ENCODE measurements around the gene TTC9B.
"Not testable (repeated sequence)": the region's sequence is repeated elsewhere in the genome, so short reads cannot be mapped to it uniquely, and the experiment has no call there.

Gene TTC9B

GRCh38 chr19:40221858-40222619 lies 3.9 kb upstream of the TTC9B start:
- TF ChIP-seq POLR2A (IDR thresholded peaks at IDR 0.05; ENCODE audit: low read length), result no peak
- no peak for TF ChIP-seq GATA1 (IDR thresholded peaks at IDR 0.05; ENCODE audit: low read depth, low read length)
- DNase-seq, result peak; percentile 86 to 90

DNA sequence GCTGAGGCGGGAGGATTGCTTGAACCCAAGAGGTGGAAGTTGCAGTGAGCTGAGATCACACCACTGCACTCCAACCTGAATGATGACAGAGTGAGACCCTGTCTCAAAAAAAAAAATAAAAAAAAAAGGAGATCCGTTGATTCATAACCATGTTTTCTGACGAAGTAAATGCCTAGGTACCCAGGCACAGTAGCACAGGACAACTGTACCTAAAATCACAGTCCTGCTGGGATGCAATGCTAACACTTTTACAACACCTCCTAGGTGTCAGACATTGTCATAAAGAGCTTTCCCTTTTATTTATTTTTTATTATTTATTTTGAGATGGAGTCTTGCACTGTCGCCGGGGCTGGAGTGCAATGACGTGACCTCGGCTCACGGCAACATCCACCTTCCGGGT lies 2.5 kb upstream of the TTC9B start:
- TF ChIP-seq POLR2A (IDR thresholded peaks at IDR 0.05; ENCODE audit: low read length) (no peak), GATA1 (IDR thresholded peaks at IDR 0.05; ENCODE audit: low read depth, low read length) (no peak)
- DNase-seq, result no peak

DNA sequence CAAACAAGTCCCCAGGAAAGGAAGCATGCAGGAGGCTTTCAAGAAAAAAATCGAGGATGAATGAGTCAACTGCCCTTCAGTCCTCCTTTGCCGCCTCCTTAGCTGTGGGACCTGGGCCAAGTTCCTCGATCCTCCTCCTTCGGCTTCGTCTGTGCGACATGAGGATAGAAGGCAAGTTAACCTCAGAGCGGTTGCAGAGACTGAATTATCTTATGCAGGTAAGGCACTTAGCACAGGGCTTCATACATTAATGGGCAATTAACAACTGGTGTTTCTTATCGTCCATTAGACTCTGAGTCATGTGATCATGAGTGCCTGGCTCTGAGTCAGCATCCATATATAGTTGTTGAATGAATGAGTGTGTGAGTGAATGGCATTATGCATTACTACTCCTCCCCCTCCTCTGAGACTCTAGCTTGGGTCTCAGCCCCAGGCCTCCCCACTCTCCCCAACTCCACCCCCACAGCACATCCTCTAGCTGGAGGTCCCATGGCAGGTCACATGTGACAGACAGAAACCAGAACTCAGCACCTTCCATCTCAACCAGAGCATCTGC lies 1.6 kb upstream of the TTC9B start:
- peak; percentile 35 to 79 for DNase-seq
- no peak for TF ChIP-seq POLR2A (IDR thresholded peaks at IDR 0.05; ENCODE audit: low read length)
- TF ChIP-seq GATA1 (IDR thresholded peaks at IDR 0.05; ENCODE audit: low read depth, low read length), result no peak

DNA sequence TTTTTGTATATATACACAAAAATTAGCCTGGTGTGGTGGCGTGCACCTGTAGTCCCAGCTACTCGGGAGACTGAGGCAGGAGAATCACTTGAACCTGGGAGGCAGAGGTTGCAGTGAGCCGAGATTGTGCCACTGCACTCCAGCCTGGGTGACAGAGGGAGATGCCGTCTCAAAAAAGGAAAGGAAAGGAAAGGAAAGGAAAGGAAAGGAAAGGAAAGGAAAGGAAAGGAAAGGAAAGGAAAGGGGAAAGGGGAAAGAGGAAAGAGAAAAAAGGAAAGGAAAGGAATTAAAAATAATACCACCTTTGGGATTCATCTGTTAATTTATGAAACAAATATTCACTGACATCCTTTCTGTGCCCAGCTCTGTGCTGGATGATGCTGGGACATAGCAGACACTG lies 845 bp upstream of the TTC9B start:
- not testable (repeated sequence) for DNase-seq

DNA sequence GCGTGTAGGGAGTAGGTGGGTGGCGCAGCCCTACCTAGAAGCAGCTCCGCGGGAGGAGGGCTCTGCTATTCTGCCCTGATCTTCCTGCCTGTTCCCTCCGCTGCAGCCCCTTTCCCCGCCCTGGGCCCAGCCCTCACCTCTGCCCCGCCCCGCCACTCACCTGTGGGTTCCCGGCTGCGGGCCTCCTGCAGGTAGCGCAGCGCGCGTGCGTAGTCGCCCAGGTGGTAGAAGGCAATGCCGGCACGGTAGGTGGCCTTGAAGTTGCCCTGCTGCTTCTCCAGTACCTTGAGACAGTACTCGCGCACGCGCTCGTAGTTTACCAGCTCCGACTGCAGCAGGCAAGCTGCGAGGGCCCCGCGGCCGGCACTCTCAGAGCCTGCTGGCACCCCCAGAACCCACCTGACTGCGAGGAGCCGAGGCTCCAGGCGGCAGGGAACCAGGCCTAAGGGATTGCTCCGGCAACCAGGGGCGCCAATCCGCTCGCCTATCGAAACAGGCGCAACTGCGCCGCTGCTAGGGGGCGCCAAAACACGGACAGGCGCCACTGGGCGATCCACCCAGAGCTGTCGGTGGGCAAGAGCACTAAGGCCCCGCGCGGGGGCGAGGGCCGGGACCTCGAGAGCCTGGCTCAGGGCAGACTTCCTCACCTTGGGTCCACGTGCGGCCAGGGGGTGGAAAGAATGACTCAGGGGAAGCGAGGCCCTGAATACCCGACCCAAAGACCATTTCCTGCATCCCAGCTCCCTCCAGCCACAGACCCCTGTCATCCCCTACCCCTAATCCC lies 965 bp downstream of the TTC9B start:
- TF ChIP-seq GATA1 (IDR thresholded peaks at IDR 0.05; ENCODE audit: low read depth, low read length) (no peak), POLR2A (IDR thresholded peaks at IDR 0.05; ENCODE audit: low read length) (no peak)
- DNase-seq, result peak; percentile 48 to 66

DNA sequence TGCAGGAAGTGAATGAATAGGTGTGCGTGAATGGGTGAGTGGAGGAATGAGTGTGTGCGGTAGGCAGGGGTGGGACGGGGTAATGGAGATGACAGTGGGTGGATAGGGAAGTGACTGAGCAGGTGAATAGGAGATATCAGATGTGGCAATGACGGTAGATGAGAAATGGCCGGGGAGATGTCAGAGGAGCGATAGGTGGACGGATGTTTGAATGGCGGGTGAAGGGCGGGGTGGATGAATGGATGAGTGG lies 1.5 kb downstream of the TTC9B start:
- no peak for DNase-seq
- no peak for TF ChIP-seq GATA1 (IDR thresholded peaks at IDR 0.05; ENCODE audit: low read depth, low read length)
- no peak for TF ChIP-seq POLR2A (IDR thresholded peaks at IDR 0.05; ENCODE audit: low read length)

- no peak for DNase-seq
- TF ChIP-seq GATA1 (IDR thresholded peaks at IDR 0.05; ENCODE audit: low read depth, low read length), result no peak
- no peak for TF ChIP-seq POLR2A (IDR thresholded peaks at IDR 0.05; ENCODE audit: low read length)
Observed at GRCh38 chr19:40216013-40216776, 2.0 kb downstream of the TTC9B start.

DNA sequence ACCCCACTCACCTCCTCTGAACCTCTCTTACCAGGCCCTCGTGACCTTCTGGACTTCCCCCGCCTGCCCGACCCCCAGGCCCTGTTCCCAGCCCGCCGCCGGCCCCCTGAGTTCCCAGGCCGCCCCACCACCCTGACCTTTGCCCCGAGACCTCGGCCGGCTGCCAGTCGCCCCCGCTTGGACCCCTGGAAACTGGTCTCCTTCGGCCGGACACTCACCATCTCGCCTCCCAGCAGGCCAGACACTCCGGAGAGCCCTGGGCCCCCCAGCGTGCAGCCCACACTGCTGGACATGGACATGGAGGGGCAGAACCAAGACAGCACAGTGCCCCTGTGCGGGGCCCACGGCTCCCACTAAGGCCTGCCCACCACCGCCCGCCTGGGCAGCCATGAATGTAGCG lies 3.2 kb downstream of the TTC9B start:
- no peak for TF ChIP-seq POLR2A (IDR thresholded peaks at IDR 0.05; ENCODE audit: low read length)
- TF ChIP-seq GATA1 (IDR thresholded peaks at IDR 0.05; ENCODE audit: low read depth, low read length), result no peak
- DNase-seq, result no peak

GRCh38 chr19:40213882-40214570 lies 4.2 kb downstream of the TTC9B start:
- DNase-seq, result no peak
- TF ChIP-seq POLR2A (IDR thresholded peaks at IDR 0.05; ENCODE audit: low read length) (no peak), GATA1 (IDR thresholded peaks at IDR 0.05; ENCODE audit: low read depth, low read length) (no peak)

- no peak for DNase-seq
- TF ChIP-seq GATA1 (IDR thresholded peaks at IDR 0.05; ENCODE audit: low read depth, low read length), result no peak
- TF ChIP-seq POLR2A (IDR thresholded peaks at IDR 0.05; ENCODE audit: low read length), result no peak
Observed at GRCh38 chr19:40213251-40213829, 4.8 kb downstream of the TTC9B start.

GRCh38 chr19:40210889-40211288 lies 7.3 kb downstream of the TTC9B start:
- TF ChIP-seq POLR2A (IDR thresholded peaks at IDR 0.05; ENCODE audit: low read length) (no peak), GATA1 (IDR thresholded peaks at IDR 0.05; ENCODE audit: low read depth, low read length) (no peak)
- no peak for DNase-seq

- no peak for DNase-seq
- TF ChIP-seq GATA1 (IDR thresholded peaks at IDR 0.05; ENCODE audit: low read depth, low read length) (no peak), POLR2A (IDR thresholded peaks at IDR 0.05; ENCODE audit: low read length) (no peak)
Observed at GRCh38 chr19:40208602-40209001, 9.6 kb downstream of the TTC9B start.

- no peak for TF ChIP-seq GATA1 (IDR thresholded peaks at IDR 0.05; ENCODE audit: low read depth, low read length)
- no peak for TF ChIP-seq POLR2A (IDR thresholded peaks at IDR 0.05; ENCODE audit: low read length)
- no peak for DNase-seq
Observed at GRCh38 chr19:40205760-40206159, 12.4 kb downstream of the TTC9B start.

All from erythroblast (primary cell).